Endothelial cell of umbilical vein (primary cell): Measurements from ENCODE around the gene SERPIND1. TPM values are rescaled to one million over a fixed set of nuclear protein-coding genes. Genes with fewer than 3 reads are reported as not detected.

Experiments
- BruUV-seq: library from RNA; stranded (reverse); fragments of 400-500 nt; replicated peaks from 2 replicates; lab custom pipeline; 2021; lab: Mats Ljungman, UMichigan
- CTCF ChIA-PET: fragments of 300-600, 350-600 bp; sonication (Branson Sonifier 250); formaldehyde crosslinking; loops from one replicate; lab custom pipeline; 2021; ENCODE audit warnings: antibody characterized with exemption, inconsistent platforms; lab: Charles Lee
- POLR2A ChIA-PET: fragments of 300-600, 350-600 bp; sonication (Branson Sonifier 250); formaldehyde crosslinking; loops from one replicate; lab custom pipeline; 2021; ENCODE audit warnings: antibody characterized with exemption, inconsistent platforms; lab: Charles Lee
- DNase-seq: peaks from one replicate; pipeline ENCODE4 v3.0.0-alpha.2; 2011; ENCODE audit warnings: low read depth, low spot score
- FAIRE-seq: peaks from 2 replicates; lab custom pipeline; 2011; peaks lifted over from hg19 to GRCh38; lab: Jason Lieb, UNC
- H2AFZ ChIP-seq: 2 replicates; pipeline ENCODE4 v1.6.0; 2012; ENCODE audit warnings: low read depth, low read length, control low read depth, inconsistent platforms
- H3K27ac ChIP-seq: 2 replicates; pipeline ENCODE4 v1.5.1; 2011; ENCODE audit warnings: low read depth, mild to moderate bottlenecking, control low read depth, low read length, moderate library complexity; ENCODE audit not compliant: insufficient read depth
- H3K27me3 ChIP-seq, 2 experiments: 2 replicates each; pipeline versions ENCODE4 v1.6.0 to v1.6.1; 2011; ENCODE audit warnings: low read length in 2 of 2, mixed read lengths in 1 of 2; ENCODE audit not compliant: control insufficient read depth in 2 of 2, insufficient read depth in 2 of 2
- H3K36me3 ChIP-seq, 2 experiments: 2 replicates in 1 of 2; 3 replicates in 1 of 2; pipeline ENCODE4 v1.5.1; 2011; ENCODE audit warnings: low read length in 2 of 2, mild to moderate bottlenecking in 1 of 2, moderate library complexity in 1 of 2; ENCODE audit not compliant: control insufficient read depth in 2 of 2, insufficient read depth in 2 of 2; ENCODE audit errors: extremely low read depth in 1 of 2
- H3K4me1 ChIP-seq: 3 replicates; pipeline ENCODE4 v1.5.1; 2011; ENCODE audit warnings: mild to moderate bottlenecking, low read length; ENCODE audit not compliant: control insufficient read depth, insufficient read depth; ENCODE audit errors: extremely low read depth
- H3K4me2 ChIP-seq: 2 replicates; pipeline ENCODE4 v1.6.1; 2011; ENCODE audit warnings: low read length, control low read depth, mixed read lengths; ENCODE audit not compliant: insufficient read depth
- H3K4me3 ChIP-seq, 3 experiments: fragments of 200-600 bp in 1 of 3; sonication (generic), shearing (Covaris generic) in 1 of 3; replicated peaks in 1 of 3; 2 replicates each; pipeline ENCODE4 v1.5.1; 2011 to 2016; ENCODE audit warnings: control low read depth in 3 of 3, low read length in 3 of 3, mild to moderate bottlenecking in 2 of 3, inconsistent platforms in 1 of 3, low read depth in 1 of 3, moderate library complexity in 1 of 3; ENCODE audit not compliant: insufficient read depth in 1 of 3
- H3K79me2 ChIP-seq: 2 replicates; pipeline ENCODE4 v1.6.0; 2012; ENCODE audit warnings: low read length, inconsistent platforms; ENCODE audit not compliant: control insufficient read depth, insufficient read depth
- H3K9ac ChIP-seq: replicated peaks from 2 replicates; pipeline ENCODE3; 2011; ENCODE audit warnings: low read length, control low read depth; ENCODE audit not compliant: insufficient read depth; ENCODE audit errors: extremely low read depth
- H3K9me1 ChIP-seq: replicated peaks from 3 replicates; pipeline ENCODE4 v1.6.0; 2011; ENCODE audit warnings: mild to moderate bottlenecking, low read length; ENCODE audit not compliant: control insufficient read depth, insufficient read depth; ENCODE audit errors: extremely low read depth
- H3K9me3 ChIP-seq: replicated peaks from 2 replicates; pipeline ENCODE4 v1.5.1; 2012; ENCODE audit warnings: low read length, inconsistent platforms; ENCODE audit not compliant: control insufficient read depth, insufficient read depth
- H4K20me1 ChIP-seq: replicated peaks from 2 replicates; pipeline ENCODE3; 2011; ENCODE audit warnings: mild to moderate bottlenecking, low read length; ENCODE audit not compliant: control insufficient read depth, insufficient read depth; ENCODE audit errors: extremely low read depth
- FOS ChIP-seq: IDR thresholded peaks from 2 replicates; pipeline ENCODE4 v1.6.1; 2011; ENCODE audit warnings: mild to moderate bottlenecking, low read length, moderate library complexity, borderline replicate concordance; ENCODE audit not compliant: insufficient read depth
- POLR2AphosphoS5 ChIP-seq: IDR thresholded peaks from 2 replicates; pipeline ENCODE4 v1.6.1; 2012; ENCODE audit warnings: low read depth, mild to moderate bottlenecking, control low read depth, low read length, moderate library complexity; ENCODE audit not compliant: insufficient read depth
- dilution Hi-C: fragments of 300-500 bp; cut with MboI; formaldehyde crosslinking; loops from one replicate; pipeline ENCODE4 v1.15.0; 2019; ENCODE audit warnings: low sequenced_read_pairs; ENCODE audit not compliant: extremely low pct_ligation_motif_present
- intact Hi-C: fragments of 100-400 bp; cut with micrococcal nuclease; formaldehyde crosslinking; loops from one replicate; pipeline ENCODE4 v1.10.0; 2022
- polyA plus RNA-seq, 4 experiments: library from polyadenylated mRNA; depleted of rRNA in 3 of 4; stranded (reverse) in 3 of 4; unstranded in 1 of 4; fragments of >200 nt; gene quantifications; 2 replicates each; pipeline versions ENCODE4 v1.2.1 to v1.2.3, GENCODE V29; 2011 to 2012; ENCODE audit warnings: missing spikeins in 1 of 4
- total RNA-seq: library from RNA; stranded (reverse); gene quantifications from 2 replicates; pipeline ENCODE4 v1.2.3, GENCODE V29; 2021
- TF ChIP-seq, protein P1 (sequence below), 2 donors: IDR thresholded peaks; 1 replicate in 1 of 2; 2 replicates in 1 of 2; pipeline ENCODE4 v1.5.1; 2011; ENCODE audit warnings: low read length in 2 of 2, mild to moderate bottlenecking in 2 of 2, moderate library complexity in 2 of 2, control low read depth in 1 of 2, inconsistent platforms in 1 of 2, low read depth in 1 of 2; ENCODE audit not compliant: insufficient read depth in 1 of 2; ENCODE audit errors: extremely low read depth in 1 of 2

Gene SERPIND1
- total and polyA plus RNA-seq, 2 donors (not counting 3 experiments of a cell fraction or from before 2014, with no cell fraction given) = 0.94 to 1.8 TPM

- no peak for TF ChIP-seq FOS
- TF ChIP-seq POLR2AphosphoS5 = no peak
- H3K27ac ChIP-seq = no peak overlapping the region
- dilution Hi-C loops = no loop called here
- no peak overlapping the region for H3K4me2 ChIP-seq
- CTCF ChIA-PET = interaction anchor here (0.7 to 1.6 kb wide), 2 partner anchors 11 to 15 kb away, joined by 3 read pairs; no protein-coding TSS in a partner anchor
- H3K9me1 ChIP-seq = no peaks in the 10 kb centered on the region
- H3K9me3 ChIP-seq = no peaks in the 10 kb centered on the region
- no peaks in the 10 kb centered on the region for H4K20me1 ChIP-seq
- no peak for DNase-seq
- POLR2A ChIA-PET = no interaction called here
- H3K9ac ChIP-seq = no peak overlapping the region
- no TSS peak for BruUV-seq
- intact Hi-C loops = no loop called here
- H3K4me1 ChIP-seq = peaks cover 13% of the 10 kb centered on the region
- H3K4me3 ChIP-seq = no peak overlapping the region
- H3K36me3 ChIP-seq = peaks cover 2 to 8% of the 10 kb centered on the region in 2 experiments
- no peaks in the 10 kb centered on the region for H3K79me2 ChIP-seq
- no peak for FAIRE-seq
- H3K27me3 ChIP-seq = no peaks in the 10 kb centered on the region
- no peak overlapping the region for H2AFZ ChIP-seq
Measured at GRCh38 chr22:20746431-20747189, 27.3 kb upstream of the SERPIND1 start.

DNA sequence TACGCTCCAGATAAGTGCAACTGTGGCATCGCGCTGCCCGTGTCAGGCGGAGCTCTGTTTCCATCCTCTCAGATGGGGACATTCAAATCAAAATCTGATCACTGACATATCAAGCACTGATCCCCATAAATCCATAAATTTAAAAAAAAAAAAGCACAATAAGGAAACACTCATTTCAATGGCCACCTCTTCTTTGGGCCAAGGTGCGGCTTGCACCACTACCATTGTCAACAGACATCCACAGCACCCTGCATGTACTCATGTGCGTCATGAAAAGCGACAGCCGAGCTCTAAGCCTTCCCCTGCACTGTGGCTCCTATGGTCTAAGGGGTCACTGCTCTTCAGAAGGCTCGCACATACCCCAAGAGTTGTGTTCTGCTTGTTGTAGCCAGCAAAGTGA, 26.7 kb upstream of the SERPIND1 start:
- no peak overlapping the region for H3K4me2 ChIP-seq
- H3K9me1 ChIP-seq = no peaks in the 10 kb centered on the region
- ChIA-PET POLR2A (no interaction called here), CTCF (interaction anchor here (0.7 to 1.6 kb wide), 2 partner anchors 10 to 14 kb away, joined by 3 read pairs; no protein-coding TSS in a partner anchor)
- intact Hi-C loops (no loop called here), dilution Hi-C loops (no loop called here)
- peaks cover 2 to 8% of the 10 kb centered on the region in 2 experiments for H3K36me3 ChIP-seq
- no peak overlapping the region for H3K27ac ChIP-seq
- H4K20me1 ChIP-seq = no peaks in the 10 kb centered on the region
- BruUV-seq = no TSS peak
- H3K27me3 ChIP-seq = no peaks in the 10 kb centered on the region
- H3K79me2 ChIP-seq = no peaks in the 10 kb centered on the region
- H2AFZ ChIP-seq = no peak overlapping the region
- no peak overlapping the region for H3K9ac ChIP-seq
- no peak overlapping the region for H3K4me3 ChIP-seq
- no peaks in the 10 kb centered on the region for H3K9me3 ChIP-seq
- no peak for TF ChIP-seq FOS
- TF ChIP-seq, protein P1, sequence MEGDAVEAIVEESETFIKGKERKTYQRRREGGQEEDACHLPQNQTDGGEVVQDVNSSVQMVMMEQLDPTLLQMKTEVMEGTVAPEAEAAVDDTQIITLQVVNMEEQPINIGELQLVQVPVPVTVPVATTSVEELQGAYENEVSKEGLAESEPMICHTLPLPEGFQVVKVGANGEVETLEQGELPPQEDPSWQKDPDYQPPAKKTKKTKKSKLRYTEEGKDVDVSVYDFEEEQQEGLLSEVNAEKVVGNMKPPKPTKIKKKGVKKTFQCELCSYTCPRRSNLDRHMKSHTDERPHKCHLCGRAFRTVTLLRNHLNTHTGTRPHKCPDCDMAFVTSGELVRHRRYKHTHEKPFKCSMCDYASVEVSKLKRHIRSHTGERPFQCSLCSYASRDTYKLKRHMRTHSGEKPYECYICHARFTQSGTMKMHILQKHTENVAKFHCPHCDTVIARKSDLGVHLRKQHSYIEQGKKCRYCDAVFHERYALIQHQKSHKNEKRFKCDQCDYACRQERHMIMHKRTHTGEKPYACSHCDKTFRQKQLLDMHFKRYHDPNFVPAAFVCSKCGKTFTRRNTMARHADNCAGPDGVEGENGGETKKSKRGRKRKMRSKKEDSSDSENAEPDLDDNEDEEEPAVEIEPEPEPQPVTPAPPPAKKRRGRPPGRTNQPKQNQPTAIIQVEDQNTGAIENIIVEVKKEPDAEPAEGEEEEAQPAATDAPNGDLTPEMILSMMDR (IDR thresholded peaks at IDR 0.05; ENCODE audit: extremely low read depth in 1 of 2, insufficient read depth in 1 of 2, low read depth in 1 of 2, low read length in 2 of 2) = no peak
- FAIRE-seq (no peak), DNase-seq (no peak)
- peaks cover 13% of the 10 kb centered on the region for H3K4me1 ChIP-seq
